Measurements from ENCODE around the gene ZNHIT1.

The ZNHIT1 gene

GRCh38 chr7:101233907-101234547, 16.1 kb downstream of the ZNHIT1 start:
- no peak overlapping the region for H3K27ac ChIP-seq (ENCODE audit: low read depth in 2 of 2, low read length in 2 of 2)
- no peak overlapping the region for H3K9ac ChIP-seq (ENCODE audit: low read depth in 1 of 2, low read length in 2 of 2)
- no peaks in the 10 kb centered on the region for H3K9me3 ChIP-seq (ENCODE audit: control insufficient read depth in 2 of 2, low read length in 2 of 2)
- H3K27me3 ChIP-seq (ENCODE audit: control insufficient read depth in 2 of 2, insufficient read depth in 2 of 2, low read length in 2 of 2), result no peaks in the 10 kb centered on the region
- H3K4me3 ChIP-seq (ENCODE audit: low read length in 2 of 2), result no peak overlapping the region
- peaks cover 33 to 47% of the 10 kb centered on the region in 2 donors for H3K4me1 ChIP-seq (ENCODE audit: control insufficient read depth in 2 of 2, insufficient read depth in 2 of 2, low read length in 2 of 2)
- H3K36me3 ChIP-seq (ENCODE audit: control insufficient read depth in 2 of 2, insufficient read depth in 2 of 2, low read length in 2 of 2), result peaks cover 3 to 6% of the 10 kb centered on the region in 2 donors

GRCh38 chr7:101234636-101235035, 16.7 kb downstream of the ZNHIT1 start:
- Histone ChIP-seq H3K36me3 (ENCODE audit: control insufficient read depth in 2 of 2, insufficient read depth in 2 of 2, low read length in 2 of 2) (peaks cover 6 to 10% of the 10 kb centered on the region in 2 donors), H3K9ac (ENCODE audit: low read depth in 1 of 2, low read length in 2 of 2) (peak overlapping the region in 1 of 2 donors; percentile 66), H3K9me3 (ENCODE audit: control insufficient read depth in 2 of 2, low read length in 2 of 2) (no peaks in the 10 kb centered on the region), H3K4me1 (ENCODE audit: control insufficient read depth in 2 of 2, insufficient read depth in 2 of 2, low read length in 2 of 2) (peaks cover 33 to 47% of the 10 kb centered on the region in 2 donors), H3K27me3 (ENCODE audit: control insufficient read depth in 2 of 2, insufficient read depth in 2 of 2, low read length in 2 of 2) (no peaks in the 10 kb centered on the region), H3K4me3 (ENCODE audit: low read length in 2 of 2) (peak overlapping the region in 1 of 2 donors; percentile 28), H3K27ac (ENCODE audit: low read depth in 2 of 2, low read length in 2 of 2) (peak overlapping the region; percentile 58 to 84)

GRCh38 chr7:101235050-101235449, 17.1 kb downstream of the ZNHIT1 start:
- Histone ChIP-seq H3K27me3 (ENCODE audit: control insufficient read depth in 2 of 2, insufficient read depth in 2 of 2, low read length in 2 of 2) (no peaks in the 10 kb centered on the region), H3K9me3 (ENCODE audit: control insufficient read depth in 2 of 2, low read length in 2 of 2) (no peaks in the 10 kb centered on the region), H3K27ac (ENCODE audit: low read depth in 2 of 2, low read length in 2 of 2) (peak overlapping the region; percentile 58 to 84), H3K9ac (ENCODE audit: low read depth in 1 of 2, low read length in 2 of 2) (peak overlapping the region in 1 of 2 donors; percentile 66), H3K4me3 (ENCODE audit: low read length in 2 of 2) (peak overlapping the region in 1 of 2 donors; percentile 28), H3K36me3 (ENCODE audit: control insufficient read depth in 2 of 2, insufficient read depth in 2 of 2, low read length in 2 of 2) (peaks cover 10 to 14% of the 10 kb centered on the region in 2 donors), H3K4me1 (ENCODE audit: control insufficient read depth in 2 of 2, insufficient read depth in 2 of 2, low read length in 2 of 2) (peaks cover 33 to 47% of the 10 kb centered on the region in 2 donors)

GRCh38 chr7:101235522-101235921, 17.6 kb downstream of the ZNHIT1 start:
- Histone ChIP-seq H3K36me3 (ENCODE audit: control insufficient read depth in 2 of 2, insufficient read depth in 2 of 2, low read length in 2 of 2) (peaks cover 15% of the 10 kb centered on the region in 2 donors), H3K9ac (ENCODE audit: low read depth in 1 of 2, low read length in 2 of 2) (peak overlapping the region; percentile 66 to 74), H3K4me1 (ENCODE audit: control insufficient read depth in 2 of 2, insufficient read depth in 2 of 2, low read length in 2 of 2) (peaks cover 33 to 48% of the 10 kb centered on the region in 2 donors)

GRCh38 chr7:101236292-101236835, 18.4 kb downstream of the ZNHIT1 start:
- Histone ChIP-seq H3K27ac (ENCODE audit: low read depth in 2 of 2, low read length in 2 of 2) (peak overlapping the region; percentile 58 to 84), H3K4me3 (ENCODE audit: low read length in 2 of 2) (peak overlapping the region; percentile 62 to 63), H3K4me1 (ENCODE audit: control insufficient read depth in 2 of 2, insufficient read depth in 2 of 2, low read length in 2 of 2) (peaks cover 33 to 53% of the 10 kb centered on the region in 2 donors), H3K36me3 (ENCODE audit: control insufficient read depth in 2 of 2, insufficient read depth in 2 of 2, low read length in 2 of 2) (peaks cover 19 to 20% of the 10 kb centered on the region in 2 donors), H3K9ac (ENCODE audit: low read depth in 1 of 2, low read length in 2 of 2) (peak overlapping the region; percentile 66 to 74), H3K9me3 (ENCODE audit: control insufficient read depth in 2 of 2, low read length in 2 of 2) (no peaks in the 10 kb centered on the region), H3K27me3 (ENCODE audit: control insufficient read depth in 2 of 2, insufficient read depth in 2 of 2, low read length in 2 of 2) (no peaks in the 10 kb centered on the region)

More at GRCh38 chr7:101235522-101235921, 17.6 kb downstream of the ZNHIT1 start:
- no peaks in the 10 kb centered on the region for H3K27me3 ChIP-seq (ENCODE audit: control insufficient read depth in 2 of 2, insufficient read depth in 2 of 2, low read length in 2 of 2)
- peak overlapping the region; percentile 58 to 84 for H3K27ac ChIP-seq (ENCODE audit: low read depth in 2 of 2, low read length in 2 of 2)
- H3K9me3 ChIP-seq (ENCODE audit: control insufficient read depth in 2 of 2, low read length in 2 of 2), result no peaks in the 10 kb centered on the region
- H3K4me3 ChIP-seq (ENCODE audit: low read length in 2 of 2), result peak overlapping the region; percentile 62 to 63

GRCh38 chr7:101237206-101238067, 19.5 kb downstream of the ZNHIT1 start, which contains the start of gene CLDN15:
TSS of gene CLDN15 (minus strand) at chr7:101237802. CDS start at chr7:101237581, 221 bp downstream.
- no peaks in the 10 kb centered on the region for H3K9me3 ChIP-seq (ENCODE audit: control insufficient read depth in 2 of 2, low read length in 2 of 2)
- no peaks in the 10 kb centered on the region for H3K27me3 ChIP-seq (ENCODE audit: control insufficient read depth in 2 of 2, insufficient read depth in 2 of 2, low read length in 2 of 2)
- H3K27ac ChIP-seq (ENCODE audit: low read depth in 2 of 2, low read length in 2 of 2), result peak within 1 kb of the TSS; percentile 58 to 84
- H3K4me1 ChIP-seq (ENCODE audit: control insufficient read depth in 2 of 2, insufficient read depth in 2 of 2, low read length in 2 of 2), result peaks cover 25 to 45% of the 10 kb centered on the region in 2 donors
- H3K36me3 ChIP-seq (ENCODE audit: control insufficient read depth in 2 of 2, insufficient read depth in 2 of 2, low read length in 2 of 2), result peaks cover 20 to 24% of the 10 kb centered on the region in 2 donors
- peak within 1 kb of the TSS; percentile 66 to 74 for H3K9ac ChIP-seq (ENCODE audit: low read depth in 1 of 2, low read length in 2 of 2)
- H3K4me3 ChIP-seq (ENCODE audit: low read length in 2 of 2), result peak within 1 kb of the TSS; percentile 62 to 63

- H3K4me3 ChIP-seq (ENCODE audit: low read length in 2 of 2), result no peak overlapping the region
Observed at GRCh38 chr7:101238226-101239182, 20.5 kb downstream of the ZNHIT1 start.

GRCh38 chr7:101239191-101239950, 21.4 kb downstream of the ZNHIT1 start:
- Histone ChIP-seq H3K36me3 (ENCODE audit: control insufficient read depth in 2 of 2, insufficient read depth in 2 of 2, low read length in 2 of 2) (peaks cover 24% of the 10 kb centered on the region in 2 donors), H3K4me1 (ENCODE audit: control insufficient read depth in 2 of 2, insufficient read depth in 2 of 2, low read length in 2 of 2) (peaks cover 30 to 54% of the 10 kb centered on the region in 2 donors)

More at GRCh38 chr7:101238226-101239182, 20.5 kb downstream of the ZNHIT1 start:
- Histone ChIP-seq H3K36me3 (ENCODE audit: control insufficient read depth in 2 of 2, insufficient read depth in 2 of 2, low read length in 2 of 2) (peaks cover 24% of the 10 kb centered on the region in 2 donors), H3K9me3 (ENCODE audit: control insufficient read depth in 2 of 2, low read length in 2 of 2) (no peaks in the 10 kb centered on the region), H3K27me3 (ENCODE audit: control insufficient read depth in 2 of 2, insufficient read depth in 2 of 2, low read length in 2 of 2) (no peaks in the 10 kb centered on the region), H3K4me1 (ENCODE audit: control insufficient read depth in 2 of 2, insufficient read depth in 2 of 2, low read length in 2 of 2) (peaks cover 23 to 47% of the 10 kb centered on the region in 2 donors), H3K27ac (ENCODE audit: low read depth in 2 of 2, low read length in 2 of 2) (peak overlapping the region; percentile 58 to 84), H3K9ac (ENCODE audit: low read depth in 1 of 2, low read length in 2 of 2) (no peak overlapping the region)

GRCh38 chr7:101239951-101240220, 21.9 kb downstream of the ZNHIT1 start:
- Histone ChIP-seq H3K9me3 (ENCODE audit: control insufficient read depth in 2 of 2, low read length in 2 of 2) (no peaks in the 10 kb centered on the region), H3K9ac (ENCODE audit: low read depth in 1 of 2, low read length in 2 of 2) (no peak overlapping the region), H3K27me3 (ENCODE audit: control insufficient read depth in 2 of 2, insufficient read depth in 2 of 2, low read length in 2 of 2) (no peaks in the 10 kb centered on the region), H3K36me3 (ENCODE audit: control insufficient read depth in 2 of 2, insufficient read depth in 2 of 2, low read length in 2 of 2) (peaks cover 24% of the 10 kb centered on the region in 2 donors), H3K4me3 (ENCODE audit: low read length in 2 of 2) (no peak overlapping the region), H3K27ac (ENCODE audit: low read depth in 2 of 2, low read length in 2 of 2) (peak overlapping the region in 1 of 2 donors; percentile 26), H3K4me1 (ENCODE audit: control insufficient read depth in 2 of 2, insufficient read depth in 2 of 2, low read length in 2 of 2) (peaks cover 30 to 52% of the 10 kb centered on the region in 2 donors)

More at GRCh38 chr7:101239191-101239950, 21.4 kb downstream of the ZNHIT1 start:
- Histone ChIP-seq H3K4me3 (ENCODE audit: low read length in 2 of 2) (no peak overlapping the region), H3K9ac (ENCODE audit: low read depth in 1 of 2, low read length in 2 of 2) (no peak overlapping the region), H3K9me3 (ENCODE audit: control insufficient read depth in 2 of 2, low read length in 2 of 2) (no peaks in the 10 kb centered on the region), H3K27ac (ENCODE audit: low read depth in 2 of 2, low read length in 2 of 2) (peak overlapping the region in 1 of 2 donors; percentile 58), H3K27me3 (ENCODE audit: control insufficient read depth in 2 of 2, insufficient read depth in 2 of 2, low read length in 2 of 2) (no peaks in the 10 kb centered on the region)
